Femur (tissue), 1 donor: ENCODE results near the gene MLPH.
"Not testable (repeated sequence)": the region's sequence is repeated elsewhere in the genome, so short reads cannot be mapped to it uniquely, and the experiment has no call there.

Experiments
- DNase-seq: peaks from one replicate; pipeline ENCODE4 v3.0.0-alpha.2; 2017

The MLPH gene

DNA sequence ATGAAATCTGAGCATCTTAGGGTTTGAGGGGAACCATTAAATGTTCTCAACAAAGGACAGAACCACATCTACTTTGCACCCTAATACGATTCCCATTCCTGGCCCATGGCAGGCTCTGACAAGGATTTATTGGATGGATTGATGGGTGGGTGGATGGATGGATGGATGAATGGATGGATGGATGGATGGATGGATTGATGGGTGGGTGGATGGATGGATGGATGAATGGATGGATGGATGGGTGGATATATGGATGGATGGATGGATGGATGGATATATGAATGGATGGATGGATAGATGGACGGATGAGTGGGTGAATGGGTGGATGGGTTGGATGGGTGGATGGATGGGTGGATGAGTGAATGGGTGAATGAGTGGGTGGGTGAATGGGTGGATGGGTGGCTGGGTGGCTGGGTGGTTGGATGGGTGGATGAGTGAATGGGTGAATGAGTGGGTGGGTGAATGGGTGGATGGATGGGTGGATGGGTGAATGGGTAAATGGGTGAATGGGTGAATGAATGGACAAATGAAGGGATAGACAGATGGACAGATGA lies 29.6 kb upstream of the MLPH start:
- no peak for DNase-seq

DNA sequence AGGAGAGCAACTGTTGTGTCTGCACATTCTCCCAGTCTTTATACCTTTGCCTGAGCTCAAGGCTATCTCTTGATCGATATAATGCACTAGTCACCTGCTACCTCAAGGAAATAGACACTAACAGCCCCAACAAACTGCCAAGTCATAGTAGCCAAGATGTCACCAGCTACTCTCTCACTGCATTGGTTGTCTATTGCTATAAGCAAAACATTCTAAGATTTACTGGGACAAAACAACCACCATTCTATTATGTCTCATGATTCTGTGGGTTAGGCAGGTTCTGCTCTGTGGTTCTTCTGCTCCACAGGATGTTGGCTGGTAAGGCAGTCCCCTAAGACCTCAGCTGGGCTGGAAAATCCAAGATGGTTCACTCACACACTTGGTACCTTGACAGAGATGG lies 28.5 kb upstream of the MLPH start:
- no peak for DNase-seq

DNA sequence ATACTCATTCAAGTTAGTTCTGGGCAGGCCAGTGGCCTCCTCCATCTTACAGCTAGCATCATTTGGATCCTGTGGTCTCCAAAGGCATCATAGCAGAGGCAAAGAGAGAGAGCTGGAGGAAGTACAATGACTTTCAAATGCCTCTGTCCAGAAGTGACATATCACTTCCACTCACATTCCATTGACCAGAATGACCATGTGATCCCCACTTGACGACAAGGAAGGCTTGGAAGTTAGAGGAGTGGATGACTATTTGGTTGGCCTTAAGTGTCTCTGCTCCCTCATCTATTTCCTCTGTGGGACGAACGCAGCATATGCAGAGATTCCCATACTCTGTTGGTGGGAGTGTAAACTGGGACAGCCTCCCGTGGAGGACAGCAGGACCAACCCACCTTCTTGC lies 27.8 kb upstream of the MLPH start:
- no peak for DNase-seq

DNA sequence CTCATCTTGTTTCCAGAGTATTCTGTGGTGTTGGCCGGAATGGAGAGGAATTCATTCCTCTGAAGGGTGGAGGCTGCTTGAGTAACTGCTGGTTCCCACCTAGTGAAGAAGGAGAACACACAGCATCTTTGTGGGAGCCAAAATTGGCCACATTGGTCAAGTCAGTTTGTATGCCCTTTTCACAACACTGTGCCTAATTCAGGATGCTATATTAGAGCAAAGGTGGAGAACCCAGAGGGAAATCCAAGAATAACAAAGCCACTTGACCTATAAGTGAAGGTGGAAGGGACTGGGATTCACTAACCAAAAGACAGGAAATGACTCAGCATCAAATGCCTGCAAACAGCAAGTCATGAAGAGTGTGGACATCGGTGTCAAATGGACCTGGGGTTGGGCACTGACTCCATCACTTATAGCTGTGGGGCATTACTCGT lies 27.3 kb upstream of the MLPH start:
- no peak for DNase-seq

DNA sequence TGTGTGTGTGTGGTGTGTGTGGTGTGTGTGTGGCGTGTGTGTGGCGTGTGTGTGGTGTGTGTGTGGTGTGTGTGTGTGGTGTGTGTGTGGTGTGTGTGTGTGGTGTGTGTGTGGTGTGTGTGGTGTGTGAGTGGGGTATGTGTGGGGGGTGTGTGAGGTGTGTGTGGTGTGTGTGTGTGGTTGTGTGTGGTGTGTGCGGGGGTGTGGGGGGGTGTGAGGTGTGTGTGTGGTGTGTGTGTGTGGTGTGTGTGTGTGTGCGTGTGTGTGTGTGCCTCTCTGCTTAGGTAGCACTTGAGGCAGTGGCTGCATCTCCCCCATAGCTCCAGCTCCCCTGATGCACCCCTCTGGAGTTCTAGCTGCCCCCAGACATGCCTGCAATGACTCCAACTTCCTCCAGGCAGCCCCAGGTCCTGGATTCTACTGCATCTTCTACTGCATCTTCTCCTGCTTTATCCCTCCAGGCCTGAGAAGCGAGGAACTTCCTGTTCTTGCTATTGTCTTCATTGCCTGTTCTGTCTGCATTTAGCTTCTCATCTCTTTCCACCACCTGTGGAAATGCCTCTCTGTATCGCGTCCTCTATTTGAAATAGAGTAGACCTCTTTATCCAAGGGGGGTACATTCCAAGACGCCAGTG lies 22.2 kb upstream of the MLPH start:
- DNase-seq, result no peak

DNA sequence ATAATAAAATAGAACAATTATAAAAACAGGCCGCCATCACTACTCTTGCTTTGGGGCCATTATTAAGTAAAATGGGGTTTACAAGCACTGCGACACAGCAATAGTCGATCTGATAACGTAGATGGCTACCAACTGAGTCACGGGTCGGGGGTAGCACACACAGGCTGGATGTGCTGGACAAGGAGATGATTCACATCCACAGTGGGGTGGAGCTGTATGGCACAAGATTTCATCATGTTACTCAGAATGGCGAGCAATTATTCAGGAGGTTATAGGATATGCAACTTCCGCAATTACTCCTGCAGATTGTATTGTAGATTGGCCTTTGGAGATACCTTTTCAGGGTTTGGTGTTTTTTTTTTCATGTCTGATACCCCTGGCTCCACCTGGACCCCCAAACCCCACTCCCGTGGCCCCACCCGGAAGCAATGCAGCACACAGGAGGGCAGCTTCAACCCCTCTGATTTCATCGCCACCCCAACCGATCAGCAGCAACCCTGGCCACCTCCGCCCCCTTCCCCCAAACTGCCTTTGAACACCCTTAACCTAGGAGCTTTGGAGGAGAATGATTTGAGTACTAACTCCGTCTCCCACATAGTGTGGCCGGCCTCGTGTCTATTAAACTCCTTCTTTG lies 21.4 kb upstream of the MLPH start:
- DNase-seq, result no peak

DNA sequence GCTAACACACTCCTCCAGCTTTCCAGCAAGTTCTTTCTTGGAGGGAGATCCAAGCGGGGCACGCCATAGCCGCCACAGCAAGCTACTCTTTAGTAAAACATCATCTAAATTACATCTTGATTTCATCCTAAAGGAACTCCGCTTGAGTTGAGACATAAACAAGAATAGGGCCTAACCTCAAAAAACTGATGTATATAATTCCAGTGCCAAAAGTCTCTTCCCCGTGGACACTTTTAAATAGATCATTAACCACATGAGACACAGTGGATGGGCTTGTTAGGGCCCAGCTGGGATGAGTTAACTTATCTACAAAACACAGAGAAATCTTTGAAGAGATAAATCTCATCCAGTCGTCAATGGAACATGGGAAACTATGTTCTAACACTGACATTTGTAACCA lies 20.8 kb upstream of the MLPH start:
- no peak for DNase-seq

DNA sequence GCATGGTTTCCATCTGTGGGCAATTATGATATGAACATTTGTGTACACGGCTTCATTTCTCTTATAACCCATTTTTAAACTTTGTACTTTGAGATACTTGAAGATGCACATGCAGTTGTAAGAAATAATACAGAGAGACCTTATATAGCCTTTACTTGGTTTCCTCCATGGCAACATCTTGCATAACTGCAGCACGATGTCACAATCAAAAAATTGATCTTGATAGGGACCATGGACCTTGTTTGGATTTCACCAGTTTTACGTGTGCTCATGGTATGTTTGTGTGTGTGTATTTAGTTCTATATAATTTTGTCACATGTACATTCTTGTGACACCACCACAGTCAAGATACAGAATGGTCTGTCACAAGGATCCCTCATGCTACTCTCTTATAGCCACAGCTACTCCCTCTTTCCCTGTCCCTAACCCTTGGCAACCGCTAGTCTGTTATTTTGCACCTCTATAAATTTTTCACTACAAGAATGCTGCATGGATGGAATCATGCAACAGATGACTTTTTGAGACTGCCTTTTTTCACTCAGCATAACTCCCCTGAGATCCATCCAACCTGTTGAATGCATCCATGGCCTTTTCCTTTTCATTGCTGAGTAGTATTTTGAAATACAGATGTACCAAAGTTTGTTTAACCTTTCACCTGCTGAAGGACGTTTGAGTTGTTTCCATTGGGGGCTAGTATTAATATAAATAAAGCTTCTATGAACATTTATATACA lies 19.4 kb upstream of the MLPH start:
- no peak for DNase-seq

DNA sequence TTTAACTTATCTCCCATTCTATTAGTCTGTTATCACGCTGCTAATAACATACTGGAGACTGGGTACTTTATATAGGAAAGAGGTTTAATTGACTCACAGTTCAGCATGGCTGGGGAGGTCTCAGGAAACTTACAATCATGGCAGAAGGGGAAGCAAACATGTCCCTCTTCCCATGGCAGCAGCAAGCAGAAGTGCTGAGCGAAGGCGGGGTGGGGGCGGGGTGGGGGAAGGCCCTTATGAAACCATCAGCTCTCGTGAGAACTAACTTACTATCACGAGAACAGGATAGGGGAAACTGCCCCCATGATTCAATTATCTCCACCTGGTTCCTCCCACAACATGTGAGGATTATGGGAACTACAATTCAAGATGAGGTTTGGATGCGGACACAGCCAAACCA lies 17.6 kb upstream of the MLPH start:
- DNase-seq, result not testable (repeated sequence)

DNA sequence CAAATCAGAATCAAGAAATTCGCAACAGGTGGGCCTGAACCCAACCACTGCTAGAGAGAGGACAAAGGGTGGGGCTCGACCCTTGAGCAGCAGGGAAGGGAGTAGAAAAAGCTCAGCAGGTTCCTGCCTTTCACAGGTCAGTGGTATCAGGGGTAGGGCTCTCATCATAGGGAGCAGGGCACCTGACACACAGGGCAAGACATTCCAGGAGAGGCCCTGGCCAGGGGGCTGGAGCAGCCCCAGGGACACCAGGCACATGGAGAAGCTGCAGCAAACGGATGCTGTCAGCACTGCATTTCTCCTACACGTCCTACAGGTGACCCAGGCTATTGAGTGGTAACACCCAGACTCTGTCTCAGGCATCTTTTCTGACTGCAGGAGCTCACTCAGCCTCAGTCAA lies 17.2 kb upstream of the MLPH start:
- no peak for DNase-seq

DNA sequence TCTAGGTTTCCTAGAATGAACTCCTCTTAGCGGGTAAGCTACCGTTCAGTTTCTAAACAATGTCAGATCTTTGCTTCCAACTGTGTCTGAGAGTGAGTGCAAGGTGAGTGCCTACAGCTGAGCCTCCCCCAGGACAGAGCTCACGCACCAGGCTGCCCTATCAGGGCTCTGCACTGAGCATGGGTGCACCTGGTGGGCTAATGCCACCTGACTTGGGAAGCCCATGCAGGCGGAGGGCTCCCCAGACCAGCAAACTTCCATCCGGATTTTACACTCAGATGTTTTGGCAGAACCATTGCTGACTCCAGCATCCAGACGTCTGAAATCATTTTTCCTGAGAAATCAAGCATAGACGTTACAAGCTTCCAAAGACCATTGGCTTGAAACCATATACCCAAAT lies 16.1 kb upstream of the MLPH start:
- DNase-seq, result no peak

DNA sequence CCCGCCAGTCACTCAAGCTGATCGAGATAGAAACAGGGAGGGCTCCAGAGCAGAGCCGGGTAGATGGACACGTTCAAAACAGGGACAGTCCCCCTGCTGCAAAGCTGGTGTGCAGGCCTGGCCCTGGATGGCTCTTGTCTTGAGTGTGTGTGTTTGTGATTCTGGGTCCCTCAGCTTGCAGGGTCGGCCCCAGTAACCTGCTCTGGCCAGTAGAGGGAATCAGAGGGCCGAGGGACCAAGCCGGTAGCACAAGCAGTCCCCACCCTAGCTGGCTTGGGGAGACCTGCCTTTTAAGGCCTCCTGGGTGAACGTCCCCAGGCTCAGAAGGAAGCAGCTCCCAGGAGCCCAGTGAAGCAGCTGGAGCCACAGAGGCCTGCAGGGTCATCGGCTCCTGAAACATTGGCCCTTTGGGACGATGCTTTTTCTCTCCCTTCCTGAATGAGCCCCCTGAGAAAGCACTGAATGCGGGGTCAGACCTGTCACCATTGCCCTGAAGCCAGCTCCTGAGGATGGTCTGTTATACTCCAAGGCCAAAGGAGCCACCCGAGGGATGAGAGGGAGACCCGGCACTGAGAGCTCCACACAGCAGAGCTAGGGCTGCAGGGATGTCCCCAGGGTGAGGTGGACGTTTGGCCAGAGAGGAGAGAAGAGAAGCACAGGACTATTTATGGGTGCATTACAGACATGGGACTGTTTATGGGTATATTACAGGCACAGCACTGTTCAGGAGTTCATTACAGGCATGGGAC lies 15.4 kb upstream of the MLPH start:
- DNase-seq, result no peak

DNA sequence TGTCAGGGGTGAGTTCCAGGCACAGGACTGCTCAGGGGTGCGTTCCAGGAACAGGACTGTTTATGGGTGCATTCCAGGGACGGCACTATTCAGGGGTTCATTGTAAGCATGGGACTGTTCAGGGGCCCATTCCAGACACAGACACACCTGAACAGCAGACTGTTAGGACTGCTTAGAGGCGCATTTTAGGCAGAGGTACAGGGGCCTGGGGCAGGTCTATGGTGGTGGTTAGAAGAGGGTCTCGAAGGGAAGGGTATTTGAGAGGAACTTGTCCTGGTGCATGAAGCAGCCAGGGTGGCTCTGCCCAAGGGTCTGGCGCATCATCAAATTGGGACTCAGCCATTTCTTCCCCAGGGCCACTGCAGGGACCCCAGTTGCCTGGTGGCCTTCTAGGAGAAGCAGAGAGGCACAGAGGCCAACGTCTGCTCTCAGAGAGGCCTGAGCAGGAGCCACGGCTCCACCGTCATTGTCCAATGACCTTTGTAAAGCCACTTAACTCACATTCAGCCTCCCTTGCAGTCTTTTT lies 14.8 kb upstream of the MLPH start:
- DNase-seq, result no peak

DNA sequence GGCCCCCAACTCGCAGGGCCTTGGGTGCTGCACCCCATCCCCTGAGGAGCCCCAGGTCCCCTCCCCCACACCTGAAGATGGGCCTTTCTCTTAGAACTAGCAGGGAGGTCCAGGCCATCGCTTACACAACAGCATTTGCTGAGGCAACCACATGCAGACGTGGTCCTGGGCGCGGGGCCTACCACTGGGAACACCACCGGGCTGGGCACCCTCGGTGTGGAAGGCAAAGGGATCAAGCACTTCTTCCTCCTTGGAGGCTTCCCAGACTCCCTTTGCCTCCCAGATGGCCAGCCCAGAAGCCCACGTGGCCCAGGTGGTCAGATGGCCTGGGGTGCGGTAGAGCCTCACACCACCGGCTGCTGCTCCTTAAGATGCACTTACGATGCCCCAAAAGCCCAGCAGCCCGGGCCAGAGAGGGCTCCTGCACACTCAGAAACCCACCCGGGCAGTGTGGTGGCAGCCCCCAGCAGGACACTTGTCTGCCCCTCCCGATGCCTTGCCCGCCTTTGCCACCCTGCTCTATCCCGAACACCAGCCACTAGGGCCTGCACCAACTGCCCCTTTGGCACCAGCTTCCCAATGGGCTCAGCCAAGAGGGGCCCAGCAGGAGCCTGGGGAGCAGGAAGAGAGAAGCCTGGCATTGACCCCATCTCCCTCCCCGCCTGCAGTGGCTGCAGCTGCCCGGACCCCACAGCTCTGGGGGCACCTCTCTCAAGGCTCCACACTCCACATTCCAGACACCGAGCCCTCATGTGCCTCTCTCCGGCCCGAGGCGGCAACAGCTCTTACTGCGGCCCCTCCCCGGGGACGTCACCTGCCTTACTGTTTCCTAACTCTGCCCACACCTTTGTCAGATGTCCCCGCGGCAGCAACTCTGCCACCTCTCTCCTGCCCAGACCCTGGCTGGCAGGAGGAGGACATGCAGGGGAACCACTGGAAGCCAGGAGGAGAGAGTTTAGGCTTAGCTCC lies 13.9 kb upstream of the MLPH start:
- no peak for DNase-seq

DNA sequence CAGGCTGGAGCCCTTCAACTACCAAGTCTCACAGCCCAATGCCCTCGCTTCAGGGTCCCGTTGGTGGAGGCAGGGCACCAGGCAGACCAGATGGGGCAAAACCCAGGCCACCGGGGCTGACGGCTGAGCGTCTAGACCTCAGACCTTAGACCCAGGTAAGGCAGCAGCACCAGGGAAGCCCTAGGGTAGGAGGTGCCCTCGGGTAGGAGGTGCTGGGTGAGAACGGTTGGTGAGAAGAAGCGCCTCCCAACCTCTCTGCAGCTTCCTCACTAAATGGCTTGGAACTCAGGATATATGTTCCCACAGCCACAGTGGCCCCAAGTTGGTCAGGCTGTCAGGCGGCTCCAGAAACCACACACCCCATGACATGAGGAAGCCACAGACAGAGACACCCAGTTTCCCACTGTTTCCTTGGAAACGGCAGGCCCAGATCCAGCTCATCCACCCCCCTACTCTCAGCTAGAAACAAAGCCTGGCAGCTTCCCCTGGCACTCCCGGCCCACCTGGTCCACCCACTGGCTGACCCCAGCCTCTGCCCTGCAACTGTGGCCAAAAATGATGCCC lies 13.1 kb upstream of the MLPH start:
- DNase-seq, result peak; percentile 82

DNA sequence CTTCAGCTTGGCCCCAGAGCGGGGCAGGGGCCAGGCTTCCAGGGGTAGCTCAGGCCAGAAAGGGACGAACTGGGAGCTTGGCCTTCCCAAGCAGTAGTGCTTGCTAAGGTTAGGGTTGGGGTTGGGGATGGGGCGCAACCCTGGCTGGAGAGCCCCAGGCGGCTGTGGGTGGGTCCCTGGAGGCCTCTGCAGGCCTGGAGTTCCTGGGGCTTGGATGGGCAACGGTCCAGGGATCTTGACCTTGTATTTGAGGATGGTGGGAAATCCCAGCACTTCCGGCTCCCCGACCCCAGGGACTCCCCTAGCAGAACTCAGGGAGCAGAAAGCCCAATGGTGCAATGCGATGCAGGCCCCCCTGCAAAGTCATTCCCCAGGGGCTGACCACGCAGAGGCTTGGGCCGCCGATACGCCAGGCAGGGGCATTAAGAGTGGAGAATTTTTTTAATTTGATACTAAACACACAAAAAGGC lies 12.6 kb upstream of the MLPH start:
- DNase-seq, result peak; percentile 71

DNA sequence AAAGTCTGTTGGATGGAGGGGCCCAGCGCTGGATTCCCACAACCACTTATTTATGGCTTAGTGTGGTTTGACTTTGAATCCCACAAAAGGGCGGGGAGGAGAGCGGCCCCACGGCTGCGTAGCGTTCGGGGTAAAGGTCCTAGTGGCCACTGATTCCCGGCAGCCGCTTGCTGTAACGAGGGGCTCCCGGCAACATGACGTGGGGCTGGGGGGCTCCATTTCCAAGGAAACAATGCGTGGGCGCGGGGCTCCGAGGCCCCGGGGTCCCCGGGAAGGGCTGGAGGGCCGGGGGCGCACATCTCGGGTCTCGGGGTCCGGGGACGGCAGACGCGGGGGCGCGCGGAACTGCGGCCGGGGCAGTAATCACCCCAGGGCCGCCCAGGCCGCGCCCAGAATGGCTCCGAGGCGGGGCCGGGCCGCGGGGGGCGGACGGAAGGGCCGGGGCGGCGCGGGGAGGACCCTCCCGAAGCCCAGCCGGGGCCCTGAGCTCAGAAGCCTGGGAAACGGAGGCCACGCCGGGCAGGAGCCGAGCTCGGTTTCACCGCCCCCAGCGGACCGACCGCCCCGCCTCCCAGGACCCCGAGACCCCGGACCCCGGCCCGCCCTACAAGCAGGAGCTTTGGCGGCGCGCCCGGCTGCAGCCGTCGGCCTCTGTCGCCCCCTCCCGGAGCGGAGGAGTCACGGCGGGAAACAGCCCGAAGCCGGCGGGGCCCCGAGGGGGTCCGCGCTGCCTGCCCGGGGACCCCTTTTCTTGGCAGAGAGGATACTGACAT lies 11.9 kb upstream of the MLPH start:
- DNase-seq, result peak; percentile 93

DNA sequence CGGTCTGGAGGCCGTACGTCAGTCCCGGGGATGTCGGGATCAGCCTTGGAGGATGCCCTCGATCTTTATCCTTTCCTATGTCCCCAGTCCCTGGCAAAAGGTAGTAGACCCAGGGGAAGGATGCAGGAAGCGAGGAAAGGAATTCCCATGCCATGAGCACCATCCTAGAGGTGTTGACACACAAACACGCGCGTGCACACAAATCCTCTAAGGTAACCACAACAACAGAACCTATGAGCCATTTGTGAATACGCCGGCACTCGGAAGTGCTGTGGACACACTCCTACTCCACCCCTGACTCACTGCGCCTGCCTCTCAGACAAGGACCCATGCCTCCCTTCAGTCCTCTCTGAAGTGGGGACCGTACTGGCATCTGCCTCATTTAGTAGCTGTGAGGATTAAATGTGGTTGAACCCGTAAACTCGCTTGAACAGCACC lies 11.3 kb upstream of the MLPH start:
- DNase-seq, result no peak

DNA sequence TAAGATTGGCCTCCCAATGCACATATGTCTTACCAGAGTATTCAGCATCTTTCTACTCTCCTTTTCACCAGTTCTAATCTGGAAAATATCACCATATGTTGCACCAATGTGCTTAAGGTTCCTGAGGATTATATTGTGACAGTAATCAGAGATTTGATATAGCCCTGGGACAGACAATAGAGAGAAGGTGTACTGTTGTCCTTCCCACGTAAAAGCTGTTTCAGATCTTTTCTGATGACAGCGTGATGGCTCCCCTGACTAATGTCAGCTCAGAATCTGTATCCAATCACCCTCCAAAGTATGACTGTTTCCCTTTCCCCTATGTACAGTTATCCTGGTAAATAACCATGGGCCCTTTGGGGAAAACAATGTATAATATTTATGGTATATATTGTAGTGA lies 9.0 kb upstream of the MLPH start:
- DNase-seq, result no peak

DNA sequence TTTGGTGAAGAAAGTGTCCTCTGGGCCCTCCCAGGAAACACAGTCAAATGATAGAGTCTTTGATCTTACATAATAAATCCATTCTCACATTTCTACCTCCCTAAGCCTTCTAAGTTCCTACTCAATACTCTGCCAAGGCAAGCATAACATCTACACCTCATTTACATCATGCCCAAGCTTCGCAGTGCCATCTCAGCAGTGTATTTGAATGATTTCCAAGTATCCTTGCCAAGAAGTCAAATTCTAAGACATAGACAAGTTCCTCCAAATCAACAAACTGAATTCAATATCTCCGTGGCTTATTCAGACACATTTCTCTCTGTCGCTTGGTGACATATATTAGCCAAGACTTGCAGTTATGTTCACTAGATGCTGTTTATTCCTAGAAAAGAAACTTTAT lies 8.1 kb upstream of the MLPH start:
- DNase-seq, result no peak
